NCI-H2171 (cell line): Measurements from ENCODE around the gene ABL1.

ENCODE experiments used
- DNase-seq: peaks from one replicate; lab custom pipeline; 2025; lab: John Stamatoyannopoulos, UW

Gene ABL1

GRCh38 chr9:130918101-130918825, 83.2 kb downstream of the ABL1 start:
- no peak for DNase-seq

- no peak for DNase-seq
Observed at GRCh38 chr9:130918826-130919558, 83.9 kb downstream of the ABL1 start.

GRCh38 chr9:130919559-130920145, 84.6 kb downstream of the ABL1 start:
- no peak for DNase-seq

- no peak for DNase-seq
Observed at GRCh38 chr9:130920233-130920632, 85.2 kb downstream of the ABL1 start.

- DNase-seq: no peak
Observed at GRCh38 chr9:130920762-130921299, 85.8 kb downstream of the ABL1 start.

- no peak for DNase-seq
Observed at GRCh38 chr9:130921300-130921988, 86.4 kb downstream of the ABL1 start.

- no peak for DNase-seq
Observed at GRCh38 chr9:130921989-130922892, 87.2 kb downstream of the ABL1 start.

- DNase-seq: no peak
Observed at GRCh38 chr9:130922893-130923610, 88.0 kb downstream of the ABL1 start.

GRCh38 chr9:130923611-130924447, 88.8 kb downstream of the ABL1 start:
- no peak for DNase-seq

- no peak for DNase-seq
Observed at GRCh38 chr9:130924448-130924788, 89.4 kb downstream of the ABL1 start.

GRCh38 chr9:130925050-130925678, 90.1 kb downstream of the ABL1 start:
- DNase-seq: no peak

- DNase-seq: no peak
Observed at GRCh38 chr9:130927338-130927737, 92.3 kb downstream of the ABL1 start.

GRCh38 chr9:130927995-130928900, 93.2 kb downstream of the ABL1 start:
- no peak for DNase-seq

- DNase-seq: no peak
Observed at GRCh38 chr9:130929571-130930038, 94.6 kb downstream of the ABL1 start.

GRCh38 chr9:130930132-130930803, 95.2 kb downstream of the ABL1 start:
- no peak for DNase-seq

- DNase-seq: no peak
Observed at GRCh38 chr9:130930804-130931349, 95.8 kb downstream of the ABL1 start.
